NT2/D1 (cell line): ENCODE measurements around the gene EPB41L3.

ENCODE experiments used
- DNase-seq: peaks from one replicate; pipeline ENCODE4 v3.0.0-alpha.2; 2011; ENCODE audit warnings: low read depth, low spot score
- H3K27me3 ChIP-seq: 2 replicates; pipeline ENCODE4 v1.6.0; 2011; ENCODE audit warnings: mild to moderate bottlenecking; ENCODE audit not compliant: insufficient read length, insufficient read depth
- H3K36me3 ChIP-seq: 2 replicates; pipeline ENCODE4 v1.6.1; 2011; ENCODE audit warnings: mild to moderate bottlenecking, low read length, mixed read lengths; ENCODE audit not compliant: insufficient read depth, insufficient read length
- H3K4me1 ChIP-seq: 2 replicates; pipeline ENCODE4 v1.5.1; 2011; ENCODE audit not compliant: insufficient read depth, insufficient read length
- H3K4me3 ChIP-seq: 2 replicates; pipeline ENCODE4 v1.5.1; 2011; ENCODE audit warnings: low read depth; ENCODE audit not compliant: insufficient read length
- H3K9ac ChIP-seq: 2 replicates; pipeline ENCODE4 v1.6.0; 2011; ENCODE audit warnings: low read depth; ENCODE audit not compliant: insufficient read length
- H3K9me3 ChIP-seq: 2 replicates; pipeline ENCODE4 v1.5.1; 2011; ENCODE audit warnings: mild to moderate bottlenecking, low read length; ENCODE audit not compliant: insufficient read depth
- SUZ12 ChIP-seq: IDR thresholded peaks from 2 replicates; pipeline ENCODE4 v1.6.1; 2011; ENCODE audit not compliant: insufficient read length, insufficient read depth; ENCODE audit errors: extremely low read depth
- YY1 ChIP-seq: IDR thresholded peaks from 2 replicates; pipeline ENCODE4 v1.6.1; 2011; ENCODE audit not compliant: insufficient read length, insufficient read depth
- ZNF274 ChIP-seq: IDR thresholded peaks from 2 replicates; pipeline ENCODE4 v1.6.1; 2011; ENCODE audit warnings: mild to moderate bottlenecking, low read depth, low read length

EPB41L3 gene

DNA sequence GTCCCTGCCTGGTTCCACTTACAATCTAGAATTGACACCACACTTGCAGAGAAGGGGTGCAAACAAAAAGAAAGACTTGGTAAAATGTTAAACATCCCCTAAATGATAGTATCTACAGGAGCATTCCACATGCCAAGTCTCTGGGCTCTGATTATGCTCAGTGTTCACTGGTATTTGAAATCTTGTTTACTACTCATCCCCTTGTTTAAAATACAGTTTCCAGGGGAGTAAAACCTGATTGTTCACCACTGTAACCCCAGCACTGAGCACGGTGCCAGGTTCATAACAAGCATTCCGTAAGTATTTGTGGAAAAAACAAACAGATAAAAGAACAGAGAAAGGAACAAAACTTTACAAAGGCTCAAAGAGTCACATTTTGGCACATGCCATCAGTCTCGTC lies 11.7 kb downstream of the EPB41L3 start:
- H3K36me3 ChIP-seq = no peaks in the 10 kb centered on the region
- H3K9ac ChIP-seq = no peak overlapping the region
- no peak for TF ChIP-seq YY1
- TF ChIP-seq SUZ12 = no peak
- TF ChIP-seq ZNF274 = no peak
- H3K9me3 ChIP-seq = no peaks in the 10 kb centered on the region
- H3K27me3 ChIP-seq = no peaks in the 10 kb centered on the region
- H3K4me1 ChIP-seq = no peaks in the 10 kb centered on the region
- no peak for DNase-seq
- H3K4me3 ChIP-seq = no peak overlapping the region

DNA sequence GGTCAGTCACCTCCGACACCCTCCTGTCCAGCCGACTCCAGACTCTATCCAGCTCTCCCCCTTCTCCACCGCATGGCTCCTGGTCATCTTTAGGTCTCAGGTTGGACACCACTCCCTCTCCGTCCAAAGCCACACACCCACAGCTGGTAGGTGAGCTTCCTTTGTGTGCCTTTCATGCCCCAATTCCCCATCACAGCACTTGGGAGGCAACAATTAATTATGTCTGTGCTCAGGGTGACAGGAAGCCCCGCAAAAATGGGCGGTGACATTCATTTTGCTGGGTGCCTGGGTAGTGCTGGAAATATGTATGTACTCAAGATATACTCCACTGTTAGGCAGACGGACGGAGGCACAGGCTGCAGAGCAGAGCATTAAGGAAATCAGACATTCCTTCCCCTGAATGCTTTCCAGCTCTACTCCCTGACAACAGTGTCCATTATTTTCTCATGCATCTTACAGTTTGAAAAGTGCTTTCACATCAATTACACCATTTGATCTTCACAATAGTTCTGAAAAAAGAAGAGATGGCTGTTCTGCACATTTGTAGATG lies 13.1 kb downstream of the EPB41L3 start:
- Histone ChIP-seq H3K4me3 (no peak overlapping the region), H3K4me1 (no peaks in the 10 kb centered on the region), H3K36me3 (no peaks in the 10 kb centered on the region), H3K9me3 (no peaks in the 10 kb centered on the region), H3K27me3 (no peaks in the 10 kb centered on the region), H3K9ac (no peak overlapping the region)
- TF ChIP-seq ZNF274 = no peak
- TF ChIP-seq YY1 = no peak
- TF ChIP-seq SUZ12 = no peak
- DNase-seq = no peak

DNA sequence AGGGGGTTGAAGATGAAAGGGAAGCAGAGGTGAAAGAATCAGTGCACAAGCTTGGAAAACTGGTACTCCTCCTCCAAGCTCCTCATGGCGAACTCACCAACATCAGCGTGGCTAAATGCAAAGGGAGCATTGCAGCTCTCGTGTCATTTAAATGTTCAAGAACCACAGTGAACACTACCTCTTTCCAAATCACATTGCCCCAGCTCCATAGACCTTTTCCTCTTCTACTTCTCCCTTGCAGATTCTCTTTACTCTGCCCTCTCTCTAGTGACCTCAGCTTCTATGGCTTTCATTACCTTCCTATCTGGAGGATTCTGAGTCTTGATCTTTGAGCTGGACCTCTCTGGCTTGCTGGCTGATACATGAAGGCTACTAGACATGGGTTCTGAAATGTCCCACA lies 14.3 kb downstream of the EPB41L3 start:
- DNase-seq = no peak
- Histone ChIP-seq H3K27me3 (no peaks in the 10 kb centered on the region), H3K9ac (no peak overlapping the region), H3K4me1 (no peaks in the 10 kb centered on the region), H3K4me3 (no peak overlapping the region), H3K36me3 (no peaks in the 10 kb centered on the region), H3K9me3 (no peaks in the 10 kb centered on the region)
- TF ChIP-seq ZNF274 (no peak), SUZ12 (no peak), YY1 (no peak)

DNA sequence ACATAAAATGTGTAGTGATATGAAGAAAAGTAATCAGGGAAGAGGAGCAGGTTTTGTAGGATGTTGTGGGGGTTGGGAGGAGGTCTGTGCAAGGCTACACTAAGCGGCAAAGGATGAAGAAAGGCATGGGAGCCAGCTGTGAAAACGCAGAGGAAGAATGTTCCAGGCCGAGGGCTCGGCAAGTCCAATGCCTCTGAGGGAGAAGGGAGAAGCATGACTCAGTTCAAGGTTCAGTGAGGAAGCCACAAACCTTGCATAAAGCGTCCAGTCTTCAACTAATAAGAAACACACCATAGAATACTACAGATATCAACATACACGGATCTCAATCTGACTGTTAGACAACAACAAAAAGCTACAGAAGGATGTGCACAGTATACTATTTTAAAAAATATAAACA lies 16.2 kb downstream of the EPB41L3 start:
- no peak for TF ChIP-seq ZNF274
- Histone ChIP-seq H3K4me1 (no peaks in the 10 kb centered on the region), H3K9ac (no peak overlapping the region), H3K9me3 (no peaks in the 10 kb centered on the region), H3K27me3 (no peaks in the 10 kb centered on the region), H3K4me3 (no peak overlapping the region), H3K36me3 (no peaks in the 10 kb centered on the region)
- DNase-seq = no peak

DNA sequence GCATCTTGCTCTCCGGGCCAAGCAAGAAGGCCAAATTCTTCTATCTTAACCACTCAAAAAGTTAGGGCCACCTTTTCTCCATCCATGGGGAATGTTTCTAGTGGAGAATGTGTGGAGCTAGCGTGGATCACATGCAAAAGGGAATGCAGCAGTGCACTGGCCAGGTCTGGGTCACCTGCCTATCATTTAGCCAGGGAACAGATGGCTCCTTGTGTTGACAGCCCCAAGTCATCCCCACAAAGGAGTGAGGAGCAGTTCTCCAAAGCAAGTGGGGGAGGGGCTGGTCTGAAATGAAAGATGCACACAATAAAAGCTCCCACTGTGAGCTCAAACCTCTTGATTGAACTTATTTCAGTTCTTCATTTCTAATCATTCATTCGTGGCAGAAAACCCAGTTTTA lies 19.1 kb downstream of the EPB41L3 start:
- Histone ChIP-seq H3K27me3 (no peaks in the 10 kb centered on the region), H3K36me3 (no peaks in the 10 kb centered on the region), H3K4me3 (no peak overlapping the region), H3K9me3 (no peaks in the 10 kb centered on the region), H3K4me1 (no peaks in the 10 kb centered on the region), H3K9ac (no peak overlapping the region)
- DNase-seq = no peak
- TF ChIP-seq SUZ12 (no peak), YY1 (no peak), ZNF274 (no peak)

DNA sequence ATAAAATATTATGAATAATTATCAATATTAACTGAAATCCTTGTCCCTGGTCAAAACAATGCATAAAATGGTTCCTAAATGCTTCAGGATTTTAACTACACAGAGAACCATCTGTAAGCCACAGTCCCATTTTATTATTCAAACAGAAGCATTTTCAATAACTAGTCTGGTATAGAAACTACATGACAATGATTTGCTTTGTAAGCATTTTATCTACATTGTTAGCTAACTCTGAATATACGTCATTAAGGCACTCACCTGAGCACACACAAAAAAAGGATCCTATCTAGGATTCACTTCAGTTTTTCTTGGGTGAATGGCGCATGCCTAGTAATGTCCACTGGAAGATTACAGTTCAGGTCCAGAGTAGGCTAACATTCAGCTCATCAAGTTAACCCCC lies 22.8 kb downstream of the EPB41L3 start:
- Histone ChIP-seq H3K27me3 (no peaks in the 10 kb centered on the region), H3K4me3 (no peak overlapping the region), H3K36me3 (no peaks in the 10 kb centered on the region), H3K4me1 (no peaks in the 10 kb centered on the region), H3K9ac (no peak overlapping the region), H3K9me3 (no peaks in the 10 kb centered on the region)
- DNase-seq = no peak
- no peak for TF ChIP-seq SUZ12
- TF ChIP-seq ZNF274 = no peak
- TF ChIP-seq YY1 = no peak

DNA sequence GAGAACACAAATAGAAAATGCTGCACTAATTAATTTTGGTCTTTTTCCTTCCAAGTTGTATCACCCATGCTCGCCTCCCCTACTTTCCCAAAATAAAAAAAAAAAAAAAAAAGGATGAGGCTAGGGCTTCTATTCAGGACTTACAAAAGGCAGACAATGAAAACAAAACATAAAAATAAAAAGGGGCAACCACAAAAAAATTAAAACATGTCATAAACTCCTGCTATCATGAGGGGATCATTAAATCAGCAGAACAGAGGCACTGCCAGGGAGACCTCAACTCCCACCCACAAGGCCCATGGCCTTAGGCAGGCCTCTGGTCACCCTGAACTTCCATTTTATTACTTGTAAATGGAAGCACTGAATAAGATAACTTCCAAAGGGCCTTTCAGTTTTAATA lies 23.3 kb downstream of the EPB41L3 start:
- H3K4me3 ChIP-seq = no peak overlapping the region
- TF ChIP-seq SUZ12 (no peak), YY1 (no peak), ZNF274 (no peak)
- no peaks in the 10 kb centered on the region for H3K27me3 ChIP-seq
- no peaks in the 10 kb centered on the region for H3K4me1 ChIP-seq
- H3K9ac ChIP-seq = no peak overlapping the region
- no peak for DNase-seq
- H3K9me3 ChIP-seq = no peaks in the 10 kb centered on the region
- no peaks in the 10 kb centered on the region for H3K36me3 ChIP-seq
